Upper lobe of left lung (tissue), 4 donors: Measurements from ENCODE around the gene NUP210.

ENCODE experiments used
- POLR2A ChIP-seq, 4 donors: fragments of 450-650 bp; IDR thresholded peaks; one replicate each; pipeline ENCODE4 v1.5.1; 2016 to 2017; ENCODE audit warnings: antibody characterized with exemption in 4 of 4, mild to moderate bottlenecking in 2 of 4
- POLR2AphosphoS5 ChIP-seq, 2 donors: sonication (generic); formaldehyde crosslinking; IDR thresholded peaks; one replicate each; pipeline ENCODE4 v1.5.1; 2017; ENCODE audit warnings: antibody characterized with exemption in 2 of 2
- TF ChIP-seq, protein P1 (sequence below), 6 experiments: fragments of 450-650 bp in 4 of 6; fragments of 200-600 bp in 2 of 6; sonication (generic) in 2 of 6; IDR thresholded peaks; one replicate each; pipeline ENCODE4 v1.5.1; 2016 to 2019; ENCODE audit warnings: antibody characterized with exemption in 6 of 6

DNA sequence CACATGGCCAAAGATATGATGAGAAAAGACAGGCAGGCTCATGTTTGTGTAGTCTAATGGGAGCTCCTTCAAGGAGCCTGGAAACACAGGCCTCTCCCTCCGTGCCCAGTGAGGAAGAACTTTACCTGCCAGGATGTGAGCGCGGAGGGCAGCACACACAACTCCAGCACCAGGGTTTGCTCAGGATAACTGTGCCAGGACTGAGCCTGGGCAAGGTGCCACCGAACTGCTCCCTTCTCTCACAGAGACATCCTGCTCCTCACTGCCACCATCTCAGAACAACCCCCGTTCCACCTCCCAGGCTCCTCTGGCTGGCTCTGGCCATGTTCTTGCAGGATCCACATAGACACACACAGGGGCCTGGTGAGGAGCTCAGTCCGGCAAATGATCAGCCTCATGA lies 87.4 kb downstream of the NUP210 start:
- TF ChIP-seq POLR2A (IDR thresholded peaks at IDR 0.05) (no peak), POLR2AphosphoS5 (IDR thresholded peaks at IDR 0.05) (no peak)
- TF ChIP-seq, protein P1, sequence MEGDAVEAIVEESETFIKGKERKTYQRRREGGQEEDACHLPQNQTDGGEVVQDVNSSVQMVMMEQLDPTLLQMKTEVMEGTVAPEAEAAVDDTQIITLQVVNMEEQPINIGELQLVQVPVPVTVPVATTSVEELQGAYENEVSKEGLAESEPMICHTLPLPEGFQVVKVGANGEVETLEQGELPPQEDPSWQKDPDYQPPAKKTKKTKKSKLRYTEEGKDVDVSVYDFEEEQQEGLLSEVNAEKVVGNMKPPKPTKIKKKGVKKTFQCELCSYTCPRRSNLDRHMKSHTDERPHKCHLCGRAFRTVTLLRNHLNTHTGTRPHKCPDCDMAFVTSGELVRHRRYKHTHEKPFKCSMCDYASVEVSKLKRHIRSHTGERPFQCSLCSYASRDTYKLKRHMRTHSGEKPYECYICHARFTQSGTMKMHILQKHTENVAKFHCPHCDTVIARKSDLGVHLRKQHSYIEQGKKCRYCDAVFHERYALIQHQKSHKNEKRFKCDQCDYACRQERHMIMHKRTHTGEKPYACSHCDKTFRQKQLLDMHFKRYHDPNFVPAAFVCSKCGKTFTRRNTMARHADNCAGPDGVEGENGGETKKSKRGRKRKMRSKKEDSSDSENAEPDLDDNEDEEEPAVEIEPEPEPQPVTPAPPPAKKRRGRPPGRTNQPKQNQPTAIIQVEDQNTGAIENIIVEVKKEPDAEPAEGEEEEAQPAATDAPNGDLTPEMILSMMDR (IDR thresholded peaks at IDR 0.05): no peak
